Activated CD8-positive, alpha-beta T cell treated with anti-CD3 and anti-CD28 coated beads, Interleukin-2, amount 10 ng/mL, durations not matched to agents 7 days and 5 days (primary cell): ENCODE data around the gene TAS2R40. TPM values are rescaled to one million over a fixed set of nuclear protein-coding genes. Genes with fewer than 3 reads are reported as not detected.

Experiments
- ATAC-seq: fragments of 150-1000 bp; cut with Tn5 transposase; one replicate; pipeline ENCODE4 v1.10.0; 2021; ENCODE audit warnings: moderate library complexity
- CTCF ChIA-PET: fragments of 350-600 bp; sonication (Branson Sonifier 250); formaldehyde crosslinking; loops from one replicate; lab custom pipeline; 2021; ENCODE audit warnings: antibody characterized with exemption; lab: Charles Lee
- POLR2A ChIA-PET: fragments of 350-600 bp; sonication (Branson Sonifier 250); formaldehyde crosslinking; loops from one replicate; lab custom pipeline; 2021; ENCODE audit warnings: antibody characterized with exemption; lab: Charles Lee
- DNase-seq: peaks from one replicate; pipeline ENCODE4 v3.0.0-alpha.2; 2020
- H3K27ac Mint-ChIP-seq: one replicate; pipeline ENCODE4 v1.8.0; 2021; ENCODE audit warnings: mild to moderate bottlenecking, mixed read lengths
- H3K27me3 Mint-ChIP-seq: one replicate; pipeline ENCODE4 v1.8.0; 2021; ENCODE audit warnings: low read depth, mixed read lengths
- H3K36me3 Mint-ChIP-seq: one replicate; pipeline ENCODE4 v1.8.0; 2021; ENCODE audit warnings: low read depth, mixed read lengths
- H3K4me1 Mint-ChIP-seq: one replicate; pipeline ENCODE4 v1.8.0; 2021; ENCODE audit warnings: low read depth, mixed read lengths
- H3K4me3 Mint-ChIP-seq: one replicate; pipeline ENCODE4 v1.8.0; 2021; ENCODE audit warnings: mild to moderate bottlenecking, mixed read lengths
- H3K9me3 Mint-ChIP-seq: one replicate; pipeline ENCODE4 v1.8.0; 2022; ENCODE audit warnings: mixed read lengths; ENCODE audit not compliant: insufficient read depth
- total RNA-seq, 2 experiments: library from RNA; stranded (reverse); gene quantifications; one replicate each; pipeline ENCODE4 v1.2.3, GENCODE V29; 2021

The TAS2R40 gene
- total RNA-seq, 2 experiments from 2014 or later, result not detected

GRCh38 chr7:143239813-143240212, 18.0 kb downstream of the TAS2R40 start:
- no peak overlapping the region for H3K4me3 Mint-ChIP-seq
- peaks cover 8% of the 10 kb centered on the region for H3K36me3 Mint-ChIP-seq
- CTCF ChIA-PET, result interaction anchor here (0.8 to 8.5 kb wide), 45 partner anchors 8 to 888 kb away, joined by 3 to 274 read pairs (median 10); partner anchors contain the start of genes CASP2, EPHA1, GSTK1 and TAS2R40
- ATAC-seq (no peak), DNase-seq (no peak)
- peaks cover 15% of the 10 kb centered on the region for H3K27me3 Mint-ChIP-seq
- H3K4me1 Mint-ChIP-seq, result peaks cover 31% of the 10 kb centered on the region
- POLR2A ChIA-PET, result interaction anchor here (0.6 to 2.4 kb wide), 5 partner anchors 24 to 57 kb away, joined by 3 to 18 read pairs (median 4); partner anchors contain the start of genes CASP2 and GSTK1
- H3K9me3 Mint-ChIP-seq, result peaks cover 23% of the 10 kb centered on the region
- no peak overlapping the region for H3K27ac Mint-ChIP-seq

GRCh38 chr7:143240291-143241168, 18.7 kb downstream of the TAS2R40 start:
- ATAC-seq (peak; percentile 85), DNase-seq (peak; percentile 83)
- Mint-ChIP-seq H3K36me3 (peaks cover 8% of the 10 kb centered on the region), H3K4me3 (no peak overlapping the region), H3K27ac (peak overlapping the region; percentile 51), H3K4me1 (peaks cover 37% of the 10 kb centered on the region), H3K27me3 (peaks cover 11% of the 10 kb centered on the region), H3K9me3 (peaks cover 18% of the 10 kb centered on the region)
- CTCF ChIA-PET, result interaction anchor here (0.7 to 8.5 kb wide), 63 partner anchors 8 to 888 kb away, joined by 3 to 274 read pairs (median 7); partner anchors contain the start of genes CASP2, EPHA1, GSTK1 and TAS2R40
- POLR2A ChIA-PET, result interaction anchor here (0.7 to 2.4 kb wide), 7 partner anchors 23 to 138 kb away, joined by 3 to 18 read pairs (median 4); partner anchors contain the start of genes CASP2 and GSTK1

GRCh38 chr7:143242306-143242705, 20.5 kb downstream of the TAS2R40 start:
- no peak for ATAC-seq
- Mint-ChIP-seq H3K36me3 (peaks cover 14% of the 10 kb centered on the region), H3K4me1 (peaks cover 55% of the 10 kb centered on the region), H3K27ac (no peak overlapping the region), H3K9me3 (peaks cover 10% of the 10 kb centered on the region), H3K27me3 (peaks cover 2% of the 10 kb centered on the region), H3K4me3 (no peak overlapping the region)
- no peak for DNase-seq
- ChIA-PET POLR2A (interaction anchor here (2.1 kb wide), 1 partner anchor 21 kb away, joined by 7 read pairs; the partner anchor contains the start of gene GSTK1), CTCF (interaction anchor here (1.0 to 8.5 kb wide), 10 partner anchors 20 to 175 kb away, joined by 3 to 274 read pairs (median 28); partner anchors contain the start of genes CASP2 and GSTK1)

- ATAC-seq, result no peak
- Mint-ChIP-seq H3K27me3 (peaks cover 2% of the 10 kb centered on the region), H3K4me1 (peaks cover 59% of the 10 kb centered on the region), H3K27ac (no peak overlapping the region), H3K9me3 (peaks cover 9% of the 10 kb centered on the region), H3K36me3 (peaks cover 14% of the 10 kb centered on the region), H3K4me3 (no peak overlapping the region)
- CTCF ChIA-PET, result interaction anchor here (1.0 to 8.5 kb wide), 10 partner anchors 19 to 240 kb away, joined by 3 to 274 read pairs (median 4); partner anchors contain the start of genes CASP2 and GSTK1
- POLR2A ChIA-PET, result interaction anchor here (1.3 to 2.5 kb wide), 4 partner anchors 20 to 54 kb away, joined by 3 to 9 read pairs (median 6); partner anchors contain the start of genes CASP2 and GSTK1
- no peak for DNase-seq
Observed at GRCh38 chr7:143243111-143243510, 21.3 kb downstream of the TAS2R40 start.

- Mint-ChIP-seq H3K4me3 (no peak overlapping the region), H3K36me3 (peaks cover 15% of the 10 kb centered on the region), H3K4me1 (peaks cover 63% of the 10 kb centered on the region), H3K27me3 (peaks cover 2% of the 10 kb centered on the region), H3K9me3 (peaks cover 12% of the 10 kb centered on the region), H3K27ac (peak overlapping the region; percentile 30)
- ATAC-seq, result no peak
- ChIA-PET POLR2A (interaction anchor here (1.3 to 2.5 kb wide), 4 partner anchors 20 to 53 kb away, joined by 3 to 9 read pairs (median 6); partner anchors contain the start of genes CASP2 and GSTK1), CTCF (interaction anchor here (0.9 to 8.5 kb wide), 10 partner anchors 18 to 240 kb away, joined by 3 to 274 read pairs (median 4); partner anchors contain the start of genes CASP2 and GSTK1)
- no peak for DNase-seq
Observed at GRCh38 chr7:143243614-143244013, 21.8 kb downstream of the TAS2R40 start.

GRCh38 chr7:143244321-143244720, 22.5 kb downstream of the TAS2R40 start:
- peaks cover 19% of the 10 kb centered on the region for H3K9me3 Mint-ChIP-seq
- ATAC-seq, result no peak
- H3K4me1 Mint-ChIP-seq, result peaks cover 70% of the 10 kb centered on the region
- H3K27me3 Mint-ChIP-seq, result no peaks in the 10 kb centered on the region
- H3K27ac Mint-ChIP-seq, result no peak overlapping the region
- CTCF ChIA-PET, result interaction anchor here (0.9 to 8.5 kb wide), 9 partner anchors 18 to 173 kb away, joined by 3 to 274 read pairs (median 5); partner anchors contain the start of genes CASP2 and GSTK1
- no peak for DNase-seq
- POLR2A ChIA-PET, result interaction anchor here (1.3 to 2.5 kb wide), 5 partner anchors 19 to 52 kb away, joined by 3 to 20 read pairs (median 7); partner anchors contain the start of genes CASP2 and GSTK1
- H3K4me3 Mint-ChIP-seq, result no peak overlapping the region
- peaks cover 22% of the 10 kb centered on the region for H3K36me3 Mint-ChIP-seq

- Mint-ChIP-seq H3K4me1 (peaks cover 76% of the 10 kb centered on the region), H3K9me3 (peaks cover 27% of the 10 kb centered on the region), H3K27me3 (no peaks in the 10 kb centered on the region), H3K36me3 (peaks cover 29% of the 10 kb centered on the region), H3K4me3 (no peak overlapping the region), H3K27ac (peak overlapping the region; percentile 64)
- DNase-seq (no peak), ATAC-seq (peak; percentile 50)
- ChIA-PET CTCF (interaction anchor here (0.6 to 8.5 kb wide), 11 partner anchors 12 to 127 kb away, joined by 3 to 274 read pairs (median 4); partner anchors contain the start of gene GSTK1), POLR2A (interaction anchor here (1.9 to 2.5 kb wide), 2 partner anchors 18 to 43 kb away, joined by 9 to 20 read pairs; partner anchors contain the start of genes CASP2 and GSTK1)
Observed at GRCh38 chr7:143245123-143245522, 23.3 kb downstream of the TAS2R40 start.

- H3K36me3 Mint-ChIP-seq, result peaks cover 50% of the 10 kb centered on the region
- no peak overlapping the region for H3K27ac Mint-ChIP-seq
- CTCF ChIA-PET, result interaction anchor here (0.6 to 1.1 kb wide), 5 partner anchors 11 to 62 kb away, joined by 3 to 4 read pairs (median 3); partner anchors contain the start of gene CASP2
- H3K9me3 Mint-ChIP-seq, result peaks cover 32% of the 10 kb centered on the region
- H3K4me3 Mint-ChIP-seq, result no peak overlapping the region
- POLR2A ChIA-PET, result interaction anchor here (0.8 to 1.9 kb wide), 2 partner anchors 16 to 32 kb away, joined by 4 to 10 read pairs; partner anchors contain the start of gene GSTK1
- ATAC-seq, result no peak
- peaks cover 85% of the 10 kb centered on the region for H3K4me1 Mint-ChIP-seq
- H3K27me3 Mint-ChIP-seq, result no peaks in the 10 kb centered on the region
- DNase-seq, result no peak
Observed at GRCh38 chr7:143247372-143247771, 25.5 kb downstream of the TAS2R40 start.

- H3K4me3 Mint-ChIP-seq, result no peak overlapping the region
- H3K9me3 Mint-ChIP-seq, result peaks cover 44% of the 10 kb centered on the region
- H3K27ac Mint-ChIP-seq, result peak overlapping the region; percentile 31
- ChIA-PET POLR2A (interaction anchor here (0.7 to 2.7 kb wide), 3 partner anchors 14 to 1511 kb away, joined by 3 to 13 read pairs (median 3); partner anchors contain the start of genes GSTK1 and SSBP1), CTCF (interaction anchor here (1.1 to 3.6 kb wide), 4 partner anchors 9 to 96 kb away, joined by 3 to 29 read pairs (median 4); no protein-coding TSS in a partner anchor)
- peaks cover 61% of the 10 kb centered on the region for H3K36me3 Mint-ChIP-seq
- H3K4me1 Mint-ChIP-seq, result peaks cover 83% of the 10 kb centered on the region
- DNase-seq (no peak), ATAC-seq (no peak)
- no peaks in the 10 kb centered on the region for H3K27me3 Mint-ChIP-seq
Observed at GRCh38 chr7:143248761-143249354, 27.0 kb downstream of the TAS2R40 start.

GRCh38 chr7:143250199-143250598, 28.4 kb downstream of the TAS2R40 start:
- DNase-seq, result no peak
- ATAC-seq, result no peak
- Mint-ChIP-seq H3K4me1 (peaks cover 81% of the 10 kb centered on the region), H3K4me3 (no peak overlapping the region), H3K36me3 (peaks cover 65% of the 10 kb centered on the region), H3K27ac (peak overlapping the region; percentile 44), H3K27me3 (no peaks in the 10 kb centered on the region), H3K9me3 (peaks cover 54% of the 10 kb centered on the region)
- POLR2A ChIA-PET, result interaction anchor here (0.7 to 2.7 kb wide), 4 partner anchors 13 to 130 kb away, joined by 3 to 13 read pairs (median 4); partner anchors contain the start of gene GSTK1
- CTCF ChIA-PET, result interaction anchor here (0.8 to 3.6 kb wide), 11 partner anchors 10 to 130 kb away, joined by 3 to 29 read pairs (median 4); partner anchors contain the start of genes CASP2 and GSTK1
